OCI-LY7 (cell line): ENCODE measurements around the gene PRKAA1. TPM values are rescaled to one million over a fixed set of nuclear protein-coding genes. Genes with fewer than 3 reads are reported as not detected.
"Not testable (repeated sequence)": the region's sequence is repeated elsewhere in the genome, so short reads cannot be mapped to it uniquely, and the experiment has no call there.

Experiments used
- BruUV-seq: library from RNA; stranded (reverse); fragments of 400-500 nt; replicated peaks from 2 replicates; lab custom pipeline; 2021; lab: Mats Ljungman, UMichigan
- CTCF ChIA-PET: fragments of 300-600 bp; sonication (Branson Sonifier 250); formaldehyde crosslinking; loops from one replicate; lab custom pipeline; 2022; ENCODE audit warnings: antibody characterized with exemption; ENCODE audit not compliant: unreplicated experiment; lab: Charles Lee
- POLR2A ChIA-PET: fragments of 300-600 bp; sonication (Branson Sonifier 250); formaldehyde crosslinking; loops from one replicate; lab custom pipeline; 2022; ENCODE audit warnings: antibody characterized with exemption; lab: Charles Lee
- DNase-seq: peaks from one replicate; pipeline ENCODE4 v3.0.0-alpha.2; 2015; ENCODE audit warnings: low spot score
- H2AFZ ChIP-seq: fragments of 200-600 bp; sonication (generic), shearing (Covaris generic); 2 replicates; pipeline ENCODE4 v1.6.1; 2014; ENCODE audit warnings: mild to moderate bottlenecking, antibody characterized with exemption, low read length, moderate library complexity
- H3K27ac ChIP-seq: fragments of 200-600 bp; sonication (generic); 2 replicates; pipeline ENCODE4 v1.5.1; 2014; ENCODE audit warnings: mixed run types, low read depth, mild to moderate bottlenecking, moderate library complexity, low read length, inconsistent platforms; ENCODE audit not compliant: poor library complexity, severe bottlenecking
- H3K36me3 ChIP-seq: fragments of 200-600 bp; sonication (generic); 2 replicates; pipeline ENCODE4 v1.6.1; 2014; ENCODE audit warnings: mild to moderate bottlenecking, antibody characterized with exemption, low read length, moderate library complexity, mixed read lengths; ENCODE audit not compliant: insufficient read depth
- H3K4me1 ChIP-seq: fragments of 200-600 bp; sonication (generic); 2 replicates; pipeline ENCODE4 v1.5.1; 2014; ENCODE audit warnings: mild to moderate bottlenecking, low read length; ENCODE audit not compliant: insufficient read depth, poor library complexity, severe bottlenecking
- H3K4me2 ChIP-seq: fragments of 200-600 bp; sonication (generic); 2 replicates; pipeline ENCODE4 v1.6.1; 2014; ENCODE audit warnings: mild to moderate bottlenecking, low read length
- H3K4me3 ChIP-seq: fragments of 200-600 bp; sonication (generic); 2 replicates; pipeline ENCODE4 v1.5.1; 2014; ENCODE audit warnings: mild to moderate bottlenecking, low read depth, low read length; ENCODE audit not compliant: poor library complexity, severe bottlenecking
- H3K79me2 ChIP-seq: fragments of 200-600 bp; sonication (generic); 2 replicates; pipeline ENCODE4 v1.6.1; 2016; ENCODE audit warnings: low read depth, mild to moderate bottlenecking, low read length, moderate library complexity, mixed read lengths; ENCODE audit not compliant: insufficient read depth
- H3K9me2 ChIP-seq: fragments of 200-600 bp; sonication (generic); 2 replicates; pipeline ENCODE4 v1.6.1; 2016; ENCODE audit warnings: mild to moderate bottlenecking, low read length, mixed read lengths; ENCODE audit not compliant: insufficient read depth
- H3K9me3 ChIP-seq: fragments of 200-600 bp; sonication (generic); 2 replicates; pipeline ENCODE4 v1.6.1; 2014; ENCODE audit warnings: mild to moderate bottlenecking, mixed run types, low read length, mixed read lengths
- H4K20me1 ChIP-seq: fragments of 200-600 bp; sonication (generic); 2 replicates; pipeline ENCODE4 v1.6.1; 2014; ENCODE audit warnings: mild to moderate bottlenecking, antibody characterized with exemption, low read length, moderate library complexity, mixed read lengths; ENCODE audit not compliant: insufficient read depth
- EZH2phosphoT487 ChIP-seq: fragments of 200-600 bp; sonication (generic); IDR thresholded peaks from 2 replicates; pipeline ENCODE4 v1.6.1; 2018; ENCODE audit warnings: low read depth, borderline replicate concordance, mild to moderate bottlenecking, mixed run types, antibody characterized with exemption, low read length, moderate library complexity, mixed read lengths
- intact Hi-C: fragments of 100-400 bp; cut with micrococcal nuclease; formaldehyde crosslinking; loops from one replicate; pipeline ENCODE4 v1.10.0; 2022; ENCODE audit not compliant: unreplicated experiment
- total RNA-seq, 2 experiments: library from RNA; depleted of rRNA in 1 of 2; stranded (reverse); fragments of >200 nt in 1 of 2; shearing (Covaris generic) in 1 of 2; gene quantifications; 2 replicates each; pipeline ENCODE4 v1.2.3, GENCODE V29; 2014 to 2022
- TF ChIP-seq, protein P1 (sequence below): fragments of 200-600 bp; sonication (generic); conservative IDR thresholded peaks from 2 replicates; pipeline ENCODE4 v1.5.1; 2014; ENCODE audit warnings: mild to moderate bottlenecking, antibody characterized with exemption, low read length, moderate library complexity, mixed read lengths

The PRKAA1 gene
- total RNA-seq, 2 experiments from 2014 or later, result 30.0 to 47.5 TPM

DNA sequence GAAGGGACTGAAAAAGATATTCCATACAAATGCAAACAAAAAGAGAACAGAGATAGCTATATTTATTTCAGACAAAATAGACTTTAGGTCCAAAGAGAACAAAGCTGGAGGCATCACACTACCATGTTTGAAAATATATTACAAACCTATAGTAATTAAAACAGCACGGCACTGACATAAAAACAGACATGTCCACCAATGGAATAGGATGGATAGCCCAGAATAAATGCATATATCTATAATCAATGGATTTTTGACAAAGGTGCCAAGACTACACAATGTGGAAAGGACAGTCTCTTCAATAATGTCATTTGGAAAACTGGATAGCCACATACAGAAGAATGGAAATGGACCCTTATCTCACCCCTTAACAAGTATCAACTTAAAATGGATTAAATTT lies 10.2 kb downstream of the PRKAA1 start:
- H3K4me1 ChIP-seq, result no peaks in the 10 kb centered on the region
- no peak overlapping the region for H3K27ac ChIP-seq
- intact Hi-C loops, result no loop called here
- peaks cover 15% of the 10 kb centered on the region for H3K9me3 ChIP-seq
- no peak for DNase-seq
- H2AFZ ChIP-seq, result no peak overlapping the region
- no TSS peak for BruUV-seq
- H3K4me3 ChIP-seq, result no peak overlapping the region
- peaks cover 47% of the 10 kb centered on the region for H3K36me3 ChIP-seq
- ChIA-PET POLR2A (interaction anchor here (0.9 to 1.5 kb wide), 4 partner anchors 9 to 45 kb away, joined by 3 to 4 read pairs (median 3); no protein-coding TSS in a partner anchor), CTCF (no interaction called here)
- H3K4me2 ChIP-seq, result no peak overlapping the region
- H3K9me2 ChIP-seq, result no peaks in the 10 kb centered on the region
- peaks cover 6% of the 10 kb centered on the region; the same call in 1 of the 2 replicates for H4K20me1 ChIP-seq
- H3K79me2 ChIP-seq, result peaks cover 99% of the 10 kb centered on the region
- TF ChIP-seq, protein P1, sequence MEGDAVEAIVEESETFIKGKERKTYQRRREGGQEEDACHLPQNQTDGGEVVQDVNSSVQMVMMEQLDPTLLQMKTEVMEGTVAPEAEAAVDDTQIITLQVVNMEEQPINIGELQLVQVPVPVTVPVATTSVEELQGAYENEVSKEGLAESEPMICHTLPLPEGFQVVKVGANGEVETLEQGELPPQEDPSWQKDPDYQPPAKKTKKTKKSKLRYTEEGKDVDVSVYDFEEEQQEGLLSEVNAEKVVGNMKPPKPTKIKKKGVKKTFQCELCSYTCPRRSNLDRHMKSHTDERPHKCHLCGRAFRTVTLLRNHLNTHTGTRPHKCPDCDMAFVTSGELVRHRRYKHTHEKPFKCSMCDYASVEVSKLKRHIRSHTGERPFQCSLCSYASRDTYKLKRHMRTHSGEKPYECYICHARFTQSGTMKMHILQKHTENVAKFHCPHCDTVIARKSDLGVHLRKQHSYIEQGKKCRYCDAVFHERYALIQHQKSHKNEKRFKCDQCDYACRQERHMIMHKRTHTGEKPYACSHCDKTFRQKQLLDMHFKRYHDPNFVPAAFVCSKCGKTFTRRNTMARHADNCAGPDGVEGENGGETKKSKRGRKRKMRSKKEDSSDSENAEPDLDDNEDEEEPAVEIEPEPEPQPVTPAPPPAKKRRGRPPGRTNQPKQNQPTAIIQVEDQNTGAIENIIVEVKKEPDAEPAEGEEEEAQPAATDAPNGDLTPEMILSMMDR, result no peak
- TF ChIP-seq EZH2phosphoT487, result no peak

DNA sequence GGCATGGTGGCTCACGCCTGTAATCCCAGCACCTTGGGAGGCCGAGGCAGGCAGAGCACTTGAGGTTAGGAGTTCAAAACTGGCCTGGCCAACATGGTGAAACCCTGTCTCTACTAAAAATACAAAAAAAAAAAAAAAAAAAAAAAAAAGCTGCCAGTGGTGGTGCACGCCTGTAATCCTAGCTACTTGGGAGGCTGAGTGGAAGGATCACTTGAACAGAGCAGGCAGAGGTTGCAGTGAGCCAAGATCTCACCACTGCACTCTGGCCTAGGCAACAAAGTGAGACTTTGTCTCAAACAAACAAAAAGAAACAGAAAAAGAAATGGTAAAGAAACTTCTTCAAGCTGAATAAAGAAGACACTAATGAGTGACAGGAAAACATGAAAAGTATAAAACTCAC lies 11.5 kb downstream of the PRKAA1 start:
- H3K9me2 ChIP-seq, BruUV-seq, H2AFZ ChIP-seq, H3K4me2 ChIP-seq, CTCF ChIA-PET, intact Hi-C loops, H3K4me3 ChIP-seq, H3K27ac ChIP-seq, H3K4me1 ChIP-seq, DNase-seq: not testable (repeated sequence)
- H3K79me2 ChIP-seq, result peaks cover 99% of the 10 kb centered on the region
- POLR2A ChIA-PET, result interaction anchor here (1.5 to 1.7 kb wide), 2 partner anchors 15 to 47 kb away, joined by 4 to 7 read pairs; no protein-coding TSS in a partner anchor
- H3K36me3 ChIP-seq, result peaks cover 43% of the 10 kb centered on the region
- peaks cover 14% of the 10 kb centered on the region; the same call in 1 of the 2 replicates for H4K20me1 ChIP-seq
- H3K9me3 ChIP-seq, result peaks cover 15% of the 10 kb centered on the region

DNA sequence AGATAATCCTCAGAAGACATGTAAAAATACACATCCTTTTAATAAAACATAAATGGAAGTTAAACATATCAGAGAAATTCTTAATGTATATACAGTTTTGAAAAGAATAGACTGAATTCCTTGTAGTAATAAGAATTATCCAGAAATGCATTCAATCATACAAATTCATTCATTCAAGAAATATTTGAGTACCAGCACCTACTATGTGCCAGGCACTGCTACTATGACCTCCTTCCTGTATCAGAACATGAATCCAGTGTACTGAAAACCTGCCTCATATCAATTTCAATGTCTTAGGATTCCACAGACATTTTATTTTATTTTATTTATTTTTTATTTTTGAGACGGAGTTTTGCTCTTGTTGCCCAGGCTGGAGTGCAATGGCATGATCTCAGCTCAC lies 13.3 kb downstream of the PRKAA1 start:
- no peaks in the 10 kb centered on the region for H3K4me1 ChIP-seq
- no peak overlapping the region for H3K4me2 ChIP-seq
- POLR2A ChIA-PET, result interaction anchor here (1.0 kb wide), 2 partner anchors 9 to 25 kb away, joined by 3 read pairs; no protein-coding TSS in a partner anchor
- CTCF ChIA-PET, result no interaction called here
- H3K36me3 ChIP-seq, result peaks cover 39% of the 10 kb centered on the region
- no peaks in the 10 kb centered on the region for H3K9me2 ChIP-seq
- BruUV-seq, result no TSS peak
- DNase-seq, result no peak
- intact Hi-C loops, result no loop called here
- H4K20me1 ChIP-seq, result peaks cover 22% of the 10 kb centered on the region
- no peak overlapping the region for H2AFZ ChIP-seq
- H3K4me3 ChIP-seq, result no peak overlapping the region
- H3K79me2 ChIP-seq, result peaks cover 99% of the 10 kb centered on the region
- peaks cover 15% of the 10 kb centered on the region for H3K9me3 ChIP-seq
- TF ChIP-seq, protein P1, result no peak
- no peak for TF ChIP-seq EZH2phosphoT487
- no peak overlapping the region for H3K27ac ChIP-seq
